GM21737 (cell line): ENCODE measurements around the gene FOXI1.
"Not testable (repeated sequence)": the region's sequence is repeated elsewhere in the genome, so short reads cannot be mapped to it uniquely, and the experiment has no call there.

ENCODE experiments used
- ATAC-seq: cut with Tn5 transposase; IDR thresholded peaks from one replicate; pipeline ENCODE4 v1.9.1; 2021; ENCODE audit warnings: mild to moderate bottlenecking, moderate library complexity; ENCODE audit not compliant: unreplicated experiment

The FOXI1 gene

GRCh38 chr5:170092455-170093101 lies 13.1 kb upstream of the FOXI1 start:
- ATAC-seq: no peak

- not testable (repeated sequence) for ATAC-seq
These were observed 11.4 kb upstream of the FOXI1 start for GRCh38 chr5:170094329-170094728.

- ATAC-seq: no peak
These were observed 10.1 kb upstream of the FOXI1 start for GRCh38 chr5:170095646-170096045.

- no peak for ATAC-seq
These were observed 7.8 kb upstream of the FOXI1 start for GRCh38 chr5:170097934-170098333.

GRCh38 chr5:170100066-170100943 lies 5.4 kb upstream of the FOXI1 start:
- no peak for ATAC-seq

GRCh38 chr5:170103447-170103846 lies 2.2 kb upstream of the FOXI1 start:
- ATAC-seq: no peak

- no peak for ATAC-seq
These were observed 1.4 kb upstream of the FOXI1 start for GRCh38 chr5:170104299-170104698.

- ATAC-seq: no peak
These were observed 987 bp upstream of the FOXI1 start for GRCh38 chr5:170104710-170105109.

GRCh38 chr5:170107674-170108073 lies 2.0 kb downstream of the FOXI1 start:
- ATAC-seq: no peak

- no peak for ATAC-seq
These were observed 2.6 kb downstream of the FOXI1 start for GRCh38 chr5:170108266-170108785.

- ATAC-seq: no peak
These were observed 3.6 kb downstream of the FOXI1 start for GRCh38 chr5:170109059-170110031.

GRCh38 chr5:170110403-170111087 lies 4.8 kb downstream of the FOXI1 start:
- ATAC-seq: no peak

GRCh38 chr5:170111088-170111785 lies 5.5 kb downstream of the FOXI1 start:
- ATAC-seq: no peak

- ATAC-seq: no peak
These were observed 7.3 kb downstream of the FOXI1 start for GRCh38 chr5:170112876-170113521.

- no peak for ATAC-seq
These were observed 7.8 kb downstream of the FOXI1 start for GRCh38 chr5:170113522-170113900.

GRCh38 chr5:170114271-170114670 lies 8.6 kb downstream of the FOXI1 start:
- no peak for ATAC-seq

- ATAC-seq: no peak
These were observed 10.2 kb downstream of the FOXI1 start for GRCh38 chr5:170115925-170116324.

GRCh38 chr5:170117736-170118135 lies 12.0 kb downstream of the FOXI1 start:
- ATAC-seq: no peak

GRCh38 chr5:170120576-170120975 lies 14.9 kb downstream of the FOXI1 start:
- ATAC-seq: no peak
